GM21737 (cell line): ENCODE data around the gene GNAQ.

Experiments used
- ATAC-seq: cut with Tn5 transposase; IDR thresholded peaks from one replicate; pipeline ENCODE4 v1.9.1; 2021; ENCODE audit warnings: mild to moderate bottlenecking, moderate library complexity; ENCODE audit not compliant: unreplicated experiment

The GNAQ gene

DNA sequence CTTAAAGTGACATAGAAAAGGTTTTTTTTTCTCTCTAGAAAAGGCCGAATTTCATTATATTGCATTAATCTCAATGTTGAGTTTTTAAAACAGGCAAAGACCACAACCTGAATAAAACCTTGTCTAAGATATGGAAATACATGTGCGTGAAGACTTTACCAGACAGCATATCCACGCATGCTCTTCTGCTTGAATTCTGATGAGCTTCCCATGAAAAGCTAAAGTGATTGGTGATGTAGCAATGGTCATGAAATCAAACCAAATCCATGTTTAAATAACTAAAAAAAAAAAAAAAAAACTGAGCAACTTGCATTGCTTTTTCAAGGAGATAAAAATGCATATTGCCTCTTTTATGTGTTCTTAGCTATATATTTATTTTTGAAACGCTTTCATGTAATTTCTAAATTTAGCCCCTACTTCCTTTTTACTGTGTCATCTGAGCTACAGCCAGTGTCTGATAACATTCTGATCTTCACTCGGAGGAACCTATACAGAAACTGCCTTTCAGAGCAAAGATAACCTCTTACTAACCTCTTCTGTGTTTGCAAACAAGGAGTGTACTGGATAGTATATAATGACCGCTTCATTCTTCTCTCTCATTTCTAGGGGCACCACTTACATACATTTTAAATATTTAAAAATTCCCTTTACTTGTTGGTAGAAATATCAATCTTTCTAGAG, 204.4 kb downstream of the GNAQ start:
- no peak for ATAC-seq

DNA sequence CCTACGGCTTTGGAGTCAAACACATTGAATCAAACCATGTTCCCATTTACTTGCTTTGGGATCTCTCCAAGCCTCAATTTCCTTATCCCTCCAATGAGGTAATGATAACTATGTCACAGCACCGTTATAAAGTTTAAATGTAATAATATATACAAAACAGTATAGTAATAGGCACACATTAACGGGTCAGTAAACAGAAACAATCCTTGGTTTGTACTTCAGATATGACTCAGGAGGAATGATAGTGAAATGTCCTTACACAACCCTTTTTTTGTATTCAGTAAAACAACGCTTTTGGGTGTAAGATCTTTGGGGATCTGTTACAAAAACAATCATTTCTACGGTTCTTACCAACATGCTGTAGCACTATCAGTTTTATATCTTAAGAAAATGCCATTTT, 205.0 kb downstream of the GNAQ start:
- no peak for ATAC-seq

DNA sequence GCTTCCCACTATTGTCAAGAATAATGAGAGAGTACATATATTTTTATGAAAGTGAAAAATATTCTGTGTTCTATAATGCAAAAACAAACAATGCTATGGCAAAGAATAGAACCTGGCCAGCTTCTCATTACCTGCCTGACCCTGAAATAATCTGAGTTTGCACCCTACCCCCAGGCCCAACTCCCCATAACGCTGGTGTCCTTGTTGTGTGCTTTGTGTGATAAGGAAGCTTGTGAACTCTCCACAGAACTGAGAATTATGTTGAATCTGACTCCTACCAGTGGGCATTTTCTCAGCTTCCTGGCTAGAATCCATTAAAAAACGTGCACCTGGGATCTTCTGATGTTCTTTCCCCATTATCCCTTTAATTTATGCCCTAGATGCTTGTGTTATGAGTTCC, 205.5 kb downstream of the GNAQ start:
- no peak for ATAC-seq

DNA sequence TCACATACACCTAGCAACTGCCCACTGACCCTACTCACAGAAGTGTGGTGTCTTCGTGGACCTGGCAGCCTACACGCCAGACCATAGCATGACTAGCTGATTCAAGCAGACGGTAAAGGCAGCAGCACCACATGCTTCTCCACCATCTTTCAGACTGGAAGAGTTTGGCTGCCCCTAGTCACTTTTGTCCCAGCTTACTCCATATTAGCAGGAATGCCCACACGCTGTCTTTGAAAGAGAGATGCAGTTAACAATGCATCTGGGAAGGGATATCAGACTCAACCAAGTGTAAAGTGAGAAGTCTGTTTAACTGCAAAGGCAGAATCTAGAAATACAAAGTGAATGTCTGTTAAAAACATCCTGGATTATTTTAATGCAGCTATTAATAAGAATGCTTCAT, 206.2 kb downstream of the GNAQ start:
- ATAC-seq: no peak

DNA sequence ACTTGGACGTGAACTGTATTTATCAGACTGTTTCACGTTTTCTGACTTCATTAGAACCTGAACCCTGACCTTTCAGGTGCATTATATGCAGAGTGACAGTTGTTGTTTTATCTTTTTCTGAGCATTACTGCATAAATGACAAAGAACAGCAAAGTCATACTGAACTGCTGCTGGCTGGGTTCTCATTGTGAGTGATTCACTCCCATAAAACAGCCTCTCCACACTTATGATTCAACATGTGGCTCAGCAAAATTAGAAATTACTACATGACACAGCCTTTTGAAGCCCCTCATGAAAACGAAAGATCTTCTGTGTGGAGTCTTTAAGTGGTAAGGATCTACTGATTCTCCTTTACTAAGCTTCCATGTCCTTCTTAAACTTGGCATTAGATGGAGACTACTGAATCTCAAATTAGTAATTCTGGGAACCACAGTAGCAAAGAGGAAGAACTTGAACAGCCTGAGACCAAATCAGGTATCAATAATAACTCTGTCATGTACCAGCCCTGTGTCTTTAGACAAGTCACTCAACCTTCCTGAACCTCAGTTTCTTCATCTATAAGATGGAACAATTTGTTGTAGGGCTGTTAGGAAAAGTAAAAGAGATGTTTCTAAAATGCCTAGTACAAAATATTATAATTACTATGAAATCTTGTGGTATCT, 211.2 kb downstream of the GNAQ start:
- no peak for ATAC-seq

DNA sequence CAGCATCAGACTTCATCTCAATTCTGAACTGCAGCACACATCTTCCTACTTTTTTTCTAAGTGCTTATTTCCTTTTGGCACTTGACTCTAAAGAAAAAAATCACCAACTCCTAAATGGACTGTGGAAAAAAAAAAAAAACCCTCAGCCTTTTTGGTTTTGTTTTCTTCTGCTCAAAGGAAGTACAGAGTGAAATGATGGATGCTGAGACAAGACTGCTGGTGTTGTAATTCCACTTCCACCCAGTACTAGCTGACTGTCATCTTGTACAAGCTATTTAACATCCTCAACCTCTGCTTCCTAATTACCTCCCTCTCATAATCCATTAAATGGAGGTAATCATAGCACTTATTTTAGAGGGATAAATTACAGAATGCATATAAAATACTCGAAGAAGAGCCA, 212.0 kb downstream of the GNAQ start:
- no peak for ATAC-seq

DNA sequence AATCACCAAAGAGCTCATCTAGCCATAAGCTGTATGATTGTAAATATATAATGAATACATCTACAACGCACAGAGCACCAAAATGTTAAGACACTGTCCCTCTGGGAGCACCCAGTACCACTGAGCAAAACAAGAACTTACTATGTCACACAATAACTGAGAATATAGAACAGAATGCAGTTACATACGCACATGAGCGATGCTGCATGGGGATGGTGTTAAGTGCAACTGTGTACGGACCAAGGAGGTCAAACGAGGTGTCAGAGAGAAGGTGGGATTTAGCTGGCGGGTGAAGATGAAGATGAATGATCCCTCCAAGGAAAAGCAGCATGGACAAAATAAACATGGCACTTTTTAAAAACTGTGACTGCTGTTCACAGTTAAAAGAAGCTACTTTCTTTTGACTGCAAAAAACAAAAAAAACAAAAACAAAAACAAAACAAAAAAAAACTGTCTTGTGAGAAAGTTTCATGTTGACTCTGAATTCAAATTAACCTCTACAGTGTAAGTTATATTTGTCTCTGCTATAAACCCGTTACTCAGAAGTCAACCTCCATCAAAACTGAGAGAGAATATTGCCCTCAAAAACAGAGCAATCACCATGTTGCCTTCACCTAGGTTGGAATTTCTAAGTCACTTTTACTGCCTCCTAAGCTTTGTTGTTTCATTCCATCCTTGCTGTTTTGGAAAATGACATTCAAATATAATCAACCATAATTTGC, 213.9 kb downstream of the GNAQ start:
- no peak for ATAC-seq

DNA sequence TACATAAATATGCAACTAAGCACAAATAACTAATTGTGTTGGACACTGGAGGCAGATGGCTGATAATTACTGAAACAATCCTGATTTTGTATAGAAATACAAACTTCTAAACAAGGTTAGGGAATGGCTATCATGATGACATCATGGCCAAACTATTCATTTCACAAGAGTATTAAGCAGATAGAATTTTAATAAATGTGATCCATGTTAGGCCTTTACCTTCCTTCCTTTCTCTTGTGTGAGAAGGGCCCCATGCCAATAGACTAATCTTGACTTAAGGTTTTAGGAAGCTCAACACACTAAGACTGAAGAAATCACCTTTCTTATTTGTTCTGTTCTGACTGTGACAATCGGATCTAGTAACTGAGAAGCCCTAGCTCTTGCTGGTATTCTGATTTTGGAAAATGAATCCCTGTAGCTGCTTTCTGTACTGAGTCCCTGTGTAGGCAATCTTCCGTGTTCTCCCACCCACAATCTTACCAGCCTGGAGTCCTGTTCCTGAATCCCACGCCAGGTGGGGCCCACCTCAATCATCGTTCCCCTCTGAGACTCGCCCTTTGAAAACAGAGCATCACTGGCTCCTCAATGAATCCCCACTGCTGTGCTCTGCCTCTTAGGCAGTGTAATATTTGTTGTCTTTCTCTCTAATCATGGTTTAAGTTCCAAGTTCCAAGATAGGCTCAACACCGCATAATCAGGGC, 214.8 kb downstream of the GNAQ start:
- no peak for ATAC-seq

DNA sequence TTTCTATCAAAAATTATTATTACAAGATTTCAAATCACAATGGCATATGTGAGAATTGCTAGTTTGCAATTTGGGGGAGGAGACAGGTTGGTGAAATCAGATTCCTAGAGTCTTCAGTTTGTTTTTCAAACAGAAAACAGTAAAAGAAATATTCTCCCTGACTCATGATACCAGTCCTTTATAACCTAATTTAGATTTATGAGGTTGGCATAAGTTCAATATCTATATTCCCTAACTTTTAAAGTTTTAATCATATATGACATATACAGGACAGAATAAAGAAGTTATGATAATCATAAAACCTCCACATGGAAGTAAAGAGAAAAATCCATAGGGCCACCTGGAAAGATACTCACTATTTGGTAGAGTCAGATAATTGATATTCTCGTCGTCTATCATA, 216.4 kb downstream of the GNAQ start:
- ATAC-seq: no peak

DNA sequence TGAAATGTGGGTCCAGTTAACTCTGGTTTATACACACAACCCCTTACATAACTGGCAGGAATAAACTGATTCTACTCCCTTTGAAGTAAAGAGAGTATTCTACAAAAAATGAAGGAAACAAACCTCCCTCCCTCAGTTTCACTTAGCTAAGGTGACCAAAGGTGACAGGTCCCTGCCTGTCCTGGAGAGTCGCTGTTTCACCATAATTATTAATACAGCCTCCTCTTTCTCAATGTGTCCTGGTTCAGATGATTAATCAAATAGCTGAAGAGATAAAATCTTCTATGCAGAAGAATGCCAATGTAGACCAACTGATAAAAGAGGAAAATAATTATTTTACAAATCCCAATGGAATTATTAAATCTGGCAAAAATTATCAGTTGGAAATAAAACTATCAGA, 219.8 kb downstream of the GNAQ start:
- no peak for ATAC-seq

DNA sequence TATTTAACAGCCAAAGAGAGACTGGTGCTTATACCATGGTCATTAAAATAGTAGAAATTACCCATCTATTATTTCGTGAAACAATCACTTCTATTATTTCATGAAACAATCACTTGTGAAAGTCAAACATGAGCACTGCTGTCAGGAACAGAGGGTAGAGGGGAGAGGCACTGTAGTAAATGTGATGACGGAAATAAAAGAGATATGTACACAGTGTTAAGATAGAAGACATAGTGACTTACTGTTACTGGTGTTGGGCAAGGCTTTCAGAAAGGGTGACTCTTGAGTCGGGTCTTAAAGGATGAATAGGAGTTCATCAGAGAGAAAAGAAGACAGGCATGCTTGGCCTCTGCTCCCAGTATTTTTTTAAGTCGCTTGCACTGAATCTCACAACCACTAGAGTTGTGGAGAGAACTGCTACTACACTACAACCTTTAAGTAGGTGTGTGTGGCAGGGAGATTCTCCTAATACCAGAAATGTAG, 220.9 kb downstream of the GNAQ start:
- no peak for ATAC-seq

DNA sequence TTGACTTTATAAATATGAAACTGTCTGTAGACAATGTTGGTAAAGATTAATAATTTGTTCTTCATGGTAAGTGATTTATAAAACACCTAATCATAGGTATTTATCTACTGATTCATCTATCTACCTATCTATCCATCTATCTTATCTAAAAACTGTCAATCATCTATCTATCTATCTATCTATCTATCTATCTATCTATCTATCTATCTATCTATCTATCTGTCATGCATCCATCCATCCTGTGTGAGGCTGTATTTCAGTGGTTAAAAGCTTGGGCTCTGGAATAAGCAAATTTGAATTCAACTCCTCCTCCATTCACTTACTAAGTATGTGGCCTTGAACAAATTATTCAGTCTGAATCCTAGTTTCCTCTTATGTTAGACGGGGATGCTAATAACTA, 221.6 kb downstream of the GNAQ start:
- ATAC-seq: no peak

DNA sequence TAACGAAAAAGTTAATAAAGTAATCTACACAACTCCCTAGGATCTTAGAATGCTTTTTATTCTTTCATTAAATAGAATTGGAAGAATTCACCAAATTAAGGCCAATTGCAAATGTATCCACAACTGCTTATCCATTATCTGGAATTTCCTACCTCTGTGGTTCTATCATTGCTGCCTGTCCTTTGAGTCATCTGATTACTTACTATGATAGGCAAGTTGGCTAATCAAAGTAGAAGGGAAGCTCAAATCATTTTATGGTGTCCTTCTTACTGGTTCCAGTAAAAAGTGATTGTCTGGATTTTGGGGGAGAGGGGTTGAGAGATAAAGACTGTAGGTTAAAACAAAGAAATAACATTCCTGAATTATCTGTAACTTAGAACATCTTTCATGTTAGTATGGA, 222.1 kb downstream of the GNAQ start:
- no peak for ATAC-seq

DNA sequence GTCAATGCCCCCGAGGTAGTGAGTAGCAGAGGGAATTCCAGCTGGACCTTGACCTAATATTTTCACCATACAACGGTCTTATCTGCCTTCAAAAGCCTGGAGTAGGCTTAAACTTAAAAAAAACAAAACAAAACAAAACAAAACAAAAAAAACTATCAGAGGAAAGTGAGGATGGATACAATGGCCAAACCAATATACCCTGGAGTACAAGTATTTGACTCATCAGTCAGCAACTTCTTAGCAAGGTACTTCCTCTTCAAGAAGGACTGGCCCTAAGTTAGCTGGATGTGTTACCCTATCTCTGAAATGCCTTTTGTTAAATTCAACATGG, 222.9 kb downstream of the GNAQ start:
- no peak for ATAC-seq

DNA sequence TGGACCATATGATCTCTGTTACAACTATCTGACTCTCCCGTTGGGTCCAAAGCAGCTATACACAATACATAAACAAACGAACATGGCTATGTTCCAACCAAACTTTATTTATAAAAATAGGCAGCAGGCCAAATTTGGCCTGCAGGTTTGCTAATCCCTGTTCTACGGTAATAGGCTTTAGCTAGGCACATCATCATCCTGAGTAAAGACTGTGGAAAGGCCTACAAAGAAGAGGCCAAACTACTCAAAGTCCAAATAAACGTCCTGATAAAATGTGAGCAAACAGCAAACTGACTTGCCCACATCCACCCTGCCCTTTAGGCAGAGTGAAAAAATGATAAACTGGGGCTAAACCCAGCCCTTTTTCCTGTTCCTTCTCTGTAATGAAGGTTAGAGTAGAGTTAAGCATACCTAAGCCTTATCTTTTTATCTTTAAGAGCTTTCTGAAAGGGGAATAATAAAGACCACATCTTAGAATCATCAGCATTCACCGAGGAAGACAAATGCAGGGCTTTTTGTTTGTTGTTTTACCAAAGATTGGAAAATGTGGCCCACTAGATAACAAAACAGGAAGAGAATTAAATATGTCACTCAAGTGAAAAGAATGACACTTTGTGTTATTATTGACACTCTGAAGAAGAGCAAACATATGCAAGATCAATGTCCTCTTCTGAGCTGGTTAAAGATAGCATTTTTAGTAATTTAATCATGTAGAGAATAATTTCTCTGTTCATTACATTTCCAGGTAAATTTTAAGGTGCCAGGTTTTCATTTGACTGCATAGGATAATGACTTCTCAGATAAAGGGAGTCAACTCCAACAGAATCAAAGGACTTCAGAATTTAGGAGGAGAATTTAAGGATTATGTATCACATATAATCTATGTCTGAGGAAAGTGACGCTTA, 223.5 kb downstream of the GNAQ start:
- ATAC-seq: no peak

DNA sequence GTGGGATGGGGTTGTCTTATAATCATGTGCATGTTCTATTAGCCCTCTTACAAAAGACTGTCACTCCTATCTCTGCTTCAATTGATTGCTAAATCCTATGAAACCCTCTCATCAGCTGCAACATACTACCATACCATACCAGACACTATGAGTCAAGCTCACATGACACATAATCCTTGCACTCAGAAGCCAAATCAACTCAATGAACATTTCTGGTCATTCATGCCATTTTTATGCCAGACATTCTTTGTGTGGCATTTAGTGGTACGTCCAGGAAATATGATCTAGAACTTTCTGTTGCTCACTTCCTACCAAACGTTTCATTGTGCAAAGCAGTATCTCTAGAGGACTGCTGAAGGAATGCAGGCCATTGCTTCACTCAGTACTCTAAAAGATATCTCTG, 224.3 kb downstream of the GNAQ start:
- no peak for ATAC-seq

DNA sequence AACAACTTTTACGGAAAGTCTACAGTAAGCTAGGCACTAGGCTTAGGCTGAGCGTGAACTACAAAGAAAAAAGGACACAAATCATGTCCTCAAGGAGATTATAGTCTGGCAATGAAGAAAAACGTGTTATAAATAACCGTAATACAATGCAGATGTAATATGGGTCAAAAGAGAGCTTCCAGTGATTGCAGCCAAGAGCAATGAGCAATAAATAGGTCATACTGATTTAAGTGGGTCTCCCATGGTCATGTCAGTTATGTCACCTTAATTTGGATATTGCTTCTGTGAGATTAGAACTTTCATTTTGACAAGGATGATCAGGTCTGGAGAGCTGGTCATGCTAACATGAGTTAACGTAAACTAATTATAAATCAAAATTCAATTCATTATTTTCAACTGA, 224.9 kb downstream of the GNAQ start:
- no peak for ATAC-seq

DNA sequence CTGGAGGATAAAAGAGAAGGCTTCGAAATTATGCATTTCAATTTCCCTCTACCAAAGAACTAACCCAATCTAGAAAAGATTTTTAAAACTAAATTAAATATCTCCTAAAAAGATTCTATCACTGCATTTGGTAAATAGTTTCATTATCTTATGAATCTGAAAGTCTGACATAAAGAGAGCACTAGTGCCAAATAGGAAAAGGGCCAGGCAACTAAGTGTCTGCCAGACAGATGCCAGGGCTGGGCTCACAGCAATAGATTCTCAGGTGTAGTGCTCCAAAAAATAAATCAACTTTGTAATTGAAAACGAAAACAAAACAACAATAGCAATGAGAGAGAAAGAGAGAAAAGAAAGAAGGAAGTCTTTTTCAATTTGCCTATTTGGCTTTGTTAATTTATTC, 225.8 kb downstream of the GNAQ start:
- ATAC-seq: no peak

DNA sequence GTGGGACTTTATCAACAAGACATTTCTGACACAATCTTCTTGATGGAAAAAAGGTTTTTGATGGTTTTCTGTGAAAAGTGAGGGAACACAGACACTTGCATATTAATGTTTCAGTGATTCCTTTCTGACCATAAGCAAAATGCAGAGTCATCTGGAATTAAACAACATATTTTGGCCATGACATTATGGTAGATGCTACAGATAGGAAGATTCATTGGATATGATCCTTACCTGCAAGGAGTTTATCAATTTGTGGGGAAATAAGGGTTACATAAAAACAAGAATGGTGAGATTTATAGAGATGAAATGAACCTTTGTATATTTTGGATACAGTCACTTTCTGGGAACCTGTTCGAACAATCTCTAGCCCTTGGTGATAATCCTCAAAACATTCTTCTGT, 228.2 kb downstream of the GNAQ start:
- ATAC-seq: no peak

DNA sequence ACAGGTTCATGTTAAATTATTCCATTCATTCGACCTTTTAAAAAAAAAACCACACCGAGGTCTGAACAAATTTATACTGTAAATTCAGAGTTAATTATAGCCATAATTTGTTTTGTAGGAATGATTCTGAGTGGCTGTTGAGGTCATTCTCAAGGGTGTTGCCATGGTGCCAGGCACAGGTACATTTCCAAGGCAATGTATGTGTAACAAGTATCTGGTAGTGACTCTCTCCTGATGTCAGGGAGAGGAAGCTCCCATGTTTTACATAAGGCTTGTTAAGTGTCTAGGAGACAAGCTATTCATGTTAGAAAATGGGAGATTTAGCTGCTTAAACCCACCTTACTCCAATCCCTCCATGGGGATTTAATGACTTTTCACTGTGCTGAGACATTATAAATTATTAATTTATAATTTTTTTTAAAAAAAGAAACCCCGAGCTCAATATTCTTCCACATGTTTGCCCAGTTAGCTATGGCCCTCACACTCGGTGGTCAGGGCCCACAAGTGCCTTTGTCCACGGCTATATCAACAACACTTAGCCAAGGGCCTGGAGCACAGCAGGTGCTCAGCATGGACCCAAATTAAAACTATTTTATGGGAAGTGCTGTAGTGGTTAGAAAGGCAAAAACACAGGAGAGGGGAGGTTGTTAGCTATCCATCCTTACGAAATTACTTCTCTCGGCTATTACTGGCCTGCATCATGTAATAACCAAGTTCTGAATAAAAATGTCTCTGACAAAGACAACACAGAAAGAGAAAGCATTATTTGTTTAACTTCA, 228.9 kb downstream of the GNAQ start:
- ATAC-seq: no peak
